ENCODE measurements around the gene FTO.

FTO gene

GRCh38 chr16:54049591-54050458 is 345.9 kb downstream of the FTO start:
- no peak for DNase-seq

DNA sequence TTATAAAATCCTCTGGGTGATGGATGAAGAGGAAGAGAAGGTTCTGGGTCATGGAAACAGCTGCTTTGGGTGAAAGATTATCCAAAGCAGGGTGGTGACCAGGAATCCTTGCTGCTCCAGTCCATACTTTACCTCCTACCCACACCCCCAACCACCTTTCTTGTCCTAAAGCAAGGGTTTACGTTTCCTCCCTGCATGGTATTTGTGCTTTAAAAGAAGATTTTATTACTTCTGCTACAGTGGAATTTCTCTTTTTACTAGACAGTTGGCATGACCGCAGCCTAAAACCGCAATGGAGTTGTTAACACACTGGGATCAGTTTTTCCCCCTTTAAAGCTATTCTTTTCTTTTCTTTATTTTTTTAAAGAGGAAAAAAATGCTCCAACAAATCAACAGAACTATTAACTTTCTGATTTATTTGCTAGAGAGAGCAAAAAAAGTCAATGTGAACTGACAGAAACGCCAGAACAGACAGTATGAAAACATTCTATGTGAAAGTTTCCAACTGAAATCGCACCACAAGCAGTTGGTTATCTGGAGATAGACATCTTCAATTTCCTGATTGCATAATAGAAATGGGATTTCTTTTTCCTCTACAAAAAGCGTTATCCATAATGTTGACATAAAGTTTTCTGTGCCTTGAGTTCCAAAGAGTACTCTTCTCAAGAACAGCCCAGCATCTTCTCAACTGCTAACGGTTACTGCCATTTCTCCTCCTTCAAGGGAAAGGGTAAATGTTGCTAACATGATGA is 346.7 kb downstream of the FTO start:
- no peak for DNase-seq

GRCh38 chr16:54051821-54052220 is 347.9 kb downstream of the FTO start:
- no peak for DNase-seq

- no peak for DNase-seq
Observed at GRCh38 chr16:54052271-54052670, 348.3 kb downstream of the FTO start.

GRCh38 chr16:54053891-54054820 is 350.2 kb downstream of the FTO start:
- DNase-seq: peak in 2 of 51 donors; percentile 20 to 48

GRCh38 chr16:54055191-54055590 is 351.2 kb downstream of the FTO start:
- no peak for DNase-seq

DNA sequence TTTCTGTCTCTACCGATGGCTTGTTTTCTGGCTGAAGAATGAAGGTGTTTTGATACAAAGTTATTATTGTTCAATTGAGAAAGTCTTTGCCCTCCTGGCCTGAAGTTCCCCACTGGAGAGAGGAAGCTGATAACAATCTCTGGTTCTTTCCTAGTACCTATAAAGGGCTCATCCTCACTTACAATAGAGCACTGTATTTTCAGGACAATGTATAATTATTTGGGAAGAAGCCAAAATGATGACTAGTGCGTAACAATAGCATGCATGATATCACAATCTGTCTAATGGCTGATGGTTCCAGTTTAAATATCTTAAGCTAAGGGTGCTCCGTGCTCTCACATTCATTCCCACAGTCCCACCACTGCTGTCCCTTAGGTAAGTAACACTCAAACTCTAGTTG is 351.9 kb downstream of the FTO start:
- DNase-seq: no peak

GRCh38 chr16:54056921-54057320 is 353.0 kb downstream of the FTO start:
- no peak for DNase-seq

DNA sequence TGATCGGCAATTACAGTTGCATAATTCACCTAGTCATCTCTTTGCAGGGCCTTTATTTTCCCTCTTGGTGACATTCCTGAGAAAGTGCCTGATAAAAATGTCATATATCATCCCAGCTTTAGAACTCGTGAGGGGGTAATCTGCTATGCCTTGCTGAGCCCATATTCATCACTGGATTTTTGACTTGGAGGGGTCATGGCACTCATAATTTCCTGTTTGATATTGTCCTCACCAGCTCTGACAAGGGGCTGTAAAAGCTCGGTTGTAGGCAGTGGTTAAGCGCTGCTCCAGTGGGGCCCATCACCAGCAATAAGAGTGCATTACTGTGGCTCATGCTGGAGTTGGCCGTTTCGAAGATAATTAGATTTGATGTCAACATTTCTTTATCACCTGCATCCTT is 355.4 kb downstream of the FTO start:
- DNase-seq: no peak

GRCh38 chr16:54060599-54061421 is 356.9 kb downstream of the FTO start:
- no peak for DNase-seq

DNA sequence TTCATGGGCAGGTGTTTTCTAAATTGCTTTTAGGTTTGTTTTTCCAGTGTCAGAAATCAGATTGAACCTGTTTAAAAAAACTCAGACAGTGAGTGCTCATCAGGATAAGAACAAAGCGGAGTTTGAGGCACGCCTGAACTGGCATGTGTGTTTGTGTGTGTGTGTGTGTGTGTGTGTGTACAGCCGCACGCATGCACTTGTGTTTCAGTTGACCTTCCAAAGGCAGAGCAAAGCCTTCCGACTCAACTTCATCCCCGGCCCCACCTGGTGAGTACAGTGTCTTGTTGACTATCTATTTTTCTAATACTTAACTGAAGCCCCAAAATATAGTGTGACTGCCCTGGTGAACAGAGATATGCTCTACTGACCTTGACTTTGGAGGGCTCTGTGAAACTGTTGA is 357.5 kb downstream of the FTO start:
- no peak for DNase-seq

DNA sequence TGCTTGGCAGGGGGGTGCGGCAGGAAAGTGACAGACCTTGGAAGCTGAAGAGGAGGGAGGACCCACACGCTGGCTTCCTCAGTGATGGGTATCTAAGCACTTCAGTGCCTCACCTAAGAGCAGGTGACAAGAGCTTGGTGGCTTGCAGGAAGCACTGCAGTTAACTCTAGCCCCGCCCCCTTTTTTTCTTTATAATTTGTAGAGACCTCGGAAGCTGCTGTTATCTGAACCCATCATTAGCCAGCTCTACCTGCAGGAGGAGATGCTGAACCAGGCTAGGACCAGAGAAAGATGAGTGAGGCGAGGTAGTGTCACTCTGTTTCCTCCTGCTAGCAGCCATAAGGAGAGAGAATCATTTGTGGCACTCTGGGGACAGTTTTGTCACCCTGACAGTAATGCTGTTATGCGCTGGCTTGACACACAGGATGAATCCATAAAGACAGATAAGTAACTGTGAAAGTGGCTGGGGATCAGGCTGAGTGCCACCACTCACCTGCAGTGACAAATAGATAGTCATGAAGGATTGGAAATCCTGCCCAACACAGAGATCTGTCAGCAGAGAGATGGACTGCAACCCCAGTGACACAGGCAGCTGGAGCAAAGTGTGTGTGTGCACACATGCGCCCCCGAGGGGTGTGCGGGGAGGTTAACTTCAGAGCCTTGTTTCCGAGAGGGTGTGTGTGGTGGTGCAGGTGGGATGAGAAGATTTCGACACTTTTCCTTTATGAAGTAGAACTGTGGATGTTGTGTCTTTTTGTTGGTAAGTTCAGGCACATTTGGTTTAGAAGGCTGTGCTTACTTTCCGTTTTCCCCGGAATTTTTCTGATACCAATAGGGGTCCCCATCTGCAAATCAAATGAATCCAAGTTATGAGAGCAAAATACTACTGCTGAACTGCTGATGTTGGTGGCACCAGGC is 358.7 kb downstream of the FTO start:
- peak in 1 of 51 donors; percentile 10 for DNase-seq

- DNase-seq: no peak
Observed at GRCh38 chr16:54063279-54063773, 359.4 kb downstream of the FTO start.

DNA sequence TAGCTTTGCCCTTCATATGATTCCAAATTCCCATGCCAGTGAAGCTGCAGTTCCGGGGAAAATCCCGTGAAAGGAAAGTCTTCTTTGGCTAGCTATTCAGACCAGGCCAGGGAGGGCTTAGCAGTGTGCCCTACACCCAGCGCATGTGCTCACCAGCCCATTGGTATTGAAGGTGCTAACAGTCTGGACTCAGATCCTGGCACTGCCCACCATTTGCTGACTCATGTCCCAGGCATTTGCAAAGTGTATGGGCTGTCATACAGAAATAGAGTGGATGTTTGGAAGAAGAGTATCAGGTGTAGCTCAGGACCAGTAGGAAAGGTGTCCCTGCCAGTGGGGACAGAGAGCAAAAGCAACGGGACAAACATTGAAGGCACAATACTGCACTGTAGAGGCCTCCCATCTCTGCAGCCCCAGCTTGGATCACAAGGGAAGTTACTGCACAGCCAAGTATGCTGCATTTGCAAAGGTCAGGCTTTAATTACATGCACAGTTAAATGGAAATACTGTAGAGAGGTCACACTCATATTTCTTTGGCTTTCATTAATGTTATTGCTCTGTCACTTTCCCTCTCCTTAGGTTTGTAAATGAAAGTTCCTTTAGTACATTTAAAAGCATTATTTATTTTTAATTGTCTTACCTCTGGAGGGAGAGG is 362.6 kb downstream of the FTO start:
- DNase-seq: no peak

DNA sequence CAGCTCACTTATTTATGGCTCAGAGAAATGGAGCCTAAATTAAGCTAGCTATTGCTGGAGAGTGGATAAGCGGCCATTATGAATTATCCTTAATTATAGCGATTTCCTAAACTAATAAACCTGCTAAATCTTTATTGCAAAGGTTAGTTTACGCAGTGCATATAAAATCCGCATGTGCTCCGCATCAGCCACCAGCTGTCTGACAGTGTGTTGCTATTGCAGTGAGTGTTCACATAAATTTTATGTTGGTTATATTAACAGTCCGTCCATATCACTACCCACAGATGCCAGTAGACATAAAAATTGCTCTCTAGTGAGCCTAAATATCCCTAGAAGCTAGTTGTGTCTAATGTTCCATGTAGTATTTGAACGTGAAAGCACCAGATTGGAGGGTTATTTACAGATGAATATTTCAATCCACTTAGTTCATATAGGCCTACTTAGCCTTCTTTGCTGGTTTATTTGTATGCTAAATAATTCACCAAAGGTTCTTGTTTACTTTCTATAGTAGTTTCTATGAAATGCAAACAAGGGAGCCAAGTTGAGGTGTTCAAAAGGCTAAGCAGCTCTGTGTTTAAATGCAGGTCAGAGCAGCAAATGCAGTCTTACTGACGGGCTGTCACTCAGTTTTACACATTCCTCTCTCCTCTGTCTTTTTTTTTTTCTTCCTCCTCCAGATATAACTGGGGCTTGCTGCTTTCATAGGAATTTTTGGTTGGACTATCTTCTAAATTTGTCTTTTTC is 363.5 kb downstream of the FTO start:
- no peak for DNase-seq

DNA sequence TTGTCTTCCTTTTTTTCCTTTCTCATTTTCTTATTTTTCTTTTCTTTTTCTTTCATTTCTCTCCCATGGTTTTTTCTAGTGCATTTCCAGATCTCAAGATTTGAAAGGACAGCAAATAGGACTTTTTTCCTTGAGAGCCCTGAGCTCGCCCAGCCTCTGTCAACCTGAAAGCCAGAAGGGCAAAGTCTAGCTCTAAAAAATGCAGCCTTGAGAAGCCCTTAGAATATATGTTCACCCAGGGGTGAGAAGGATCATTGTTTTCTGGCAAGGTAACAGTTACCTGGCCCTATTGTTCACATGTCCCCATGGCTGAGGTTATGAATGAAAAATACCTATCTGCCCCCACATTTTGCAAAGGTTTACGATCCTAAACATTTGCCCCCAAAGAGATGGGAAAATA is 364.3 kb downstream of the FTO start:
- no peak for DNase-seq

DNA sequence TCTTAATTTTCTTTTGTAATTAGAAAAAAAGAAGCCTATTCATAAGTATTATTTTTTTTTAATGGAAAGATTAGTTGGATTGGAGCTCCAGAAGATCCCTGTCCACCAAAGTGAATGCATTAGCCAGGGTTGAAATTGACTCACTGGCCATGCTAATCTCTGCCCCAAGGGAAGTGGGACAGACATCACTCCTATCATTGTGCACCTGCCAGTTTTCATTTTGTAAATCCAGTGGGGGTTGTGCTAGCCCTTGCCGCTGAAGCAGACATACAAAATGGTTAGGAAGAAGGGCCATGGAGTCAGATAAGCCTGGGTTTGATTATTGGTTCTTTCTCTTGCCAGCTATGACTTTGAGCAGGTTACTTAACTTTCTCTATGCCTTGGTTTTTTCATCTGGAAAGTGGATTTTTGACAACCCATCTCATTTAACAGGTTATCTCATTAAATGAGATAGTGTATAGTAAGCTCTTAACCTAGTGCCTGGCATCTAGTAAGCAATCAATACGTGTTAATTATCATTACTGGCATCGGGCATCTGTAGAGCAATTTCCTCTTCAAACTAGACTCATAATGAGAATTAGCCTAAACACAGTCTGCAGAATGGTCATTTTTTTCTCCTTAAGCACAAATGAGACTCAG is 365.8 kb downstream of the FTO start:
- no peak for DNase-seq

All from hypothalamus (tissue), 51 donors.